CD4-positive, alpha-beta memory T cell (primary cell): ENCODE data around the gene SUSD5. TPM values are rescaled to one million over a fixed set of nuclear protein-coding genes. Genes with fewer than 3 reads are reported as not detected.

Experiments
- CTCF ChIA-PET: fragments of 350-600 bp; sonication (Branson Sonifier 250); formaldehyde crosslinking; loops from one replicate; lab custom pipeline; 2021; ENCODE audit warnings: inconsistent platforms; ENCODE audit not compliant: partially characterized antibody; lab: Charles Lee
- POLR2A ChIA-PET: fragments of 350-600 bp; sonication (Branson Sonifier 250); formaldehyde crosslinking; loops from one replicate; lab custom pipeline; 2021; ENCODE audit not compliant: partially characterized antibody; lab: Charles Lee
- DNase-seq, 5 donors: peaks; one replicate each; pipeline versions ENCODE4 v3.0.0 to v3.0.0-alpha.2; 2020 to 2022; ENCODE audit warnings: mixed read lengths in 1 of 5
- H3K27ac ChIP-seq: one replicate; pipeline ENCODE4 v1.7.0; 2013; ENCODE audit warnings: low read depth, low read length
- H3K27me3 ChIP-seq: 2 replicates; pipeline ENCODE4 v1.7.0; 2013; ENCODE audit warnings: mild to moderate bottlenecking, low read length, moderate library complexity; ENCODE audit not compliant: insufficient read depth
- H3K36me3 ChIP-seq: 2 replicates; pipeline ENCODE4 v1.7.0; 2013; ENCODE audit warnings: mild to moderate bottlenecking, low read length, moderate library complexity; ENCODE audit not compliant: insufficient read depth
- H3K4me1 ChIP-seq: 2 replicates; pipeline ENCODE4 v1.7.0; 2013; ENCODE audit warnings: mild to moderate bottlenecking, low read length, moderate library complexity; ENCODE audit not compliant: insufficient read depth
- H3K4me3 ChIP-seq, 2 donors: one replicate each; pipeline ENCODE4 v1.7.0; 2013; ENCODE audit warnings: low read length in 2 of 2, mild to moderate bottlenecking in 1 of 2
- H3K9me3 ChIP-seq, 2 donors: one replicate each; pipeline ENCODE4 v1.7.0; 2013; ENCODE audit warnings: low read length in 2 of 2, control low read depth in 1 of 2; ENCODE audit not compliant: control insufficient read depth in 1 of 2
- H3K27ac Mint-ChIP-seq, 7 donors: one replicate each; pipeline ENCODE4 v1.8.0; 2020 to 2021; ENCODE audit warnings: mixed read lengths in 7 of 7, mild to moderate bottlenecking in 6 of 7, inconsistent platforms in 3 of 7, moderate library complexity in 3 of 7
- H3K27me3 Mint-ChIP-seq, 2 donors: one replicate each; pipeline ENCODE4 v1.8.0; 2020 to 2021; ENCODE audit warnings: mixed read lengths in 2 of 2
- H3K36me3 Mint-ChIP-seq, 2 donors: one replicate each; pipeline ENCODE4 v1.8.0; 2020 to 2021; ENCODE audit warnings: mixed read lengths in 2 of 2, inconsistent platforms in 1 of 2, mild to moderate bottlenecking in 1 of 2
- H3K4me1 Mint-ChIP-seq, 4 donors: one replicate each; pipeline ENCODE4 v1.8.0; 2020 to 2021; ENCODE audit warnings: mixed read lengths in 4 of 4, mild to moderate bottlenecking in 1 of 4
- H3K4me3 Mint-ChIP-seq, 8 donors: one replicate each; pipeline ENCODE4 v1.8.0; 2020 to 2021; ENCODE audit warnings: mixed read lengths in 8 of 8, mild to moderate bottlenecking in 7 of 8, moderate library complexity in 6 of 8, inconsistent platforms in 3 of 8
- H3K9me3 Mint-ChIP-seq, 8 donors: one replicate each; pipeline ENCODE4 v1.8.0; 2020 to 2021; ENCODE audit warnings: mixed read lengths in 8 of 8, mild to moderate bottlenecking in 5 of 8, inconsistent platforms in 3 of 8, moderate library complexity in 1 of 8
- intact Hi-C: fragments of 100-400 bp; cut with micrococcal nuclease; formaldehyde crosslinking; loops from one replicate; pipeline ENCODE4 v1.15.1; 2023
- polyA plus RNA-seq, 2 donors: library from polyadenylated mRNA; unstranded; fragments of 300-500 nt; fragmentation: Illumina TruSeq; gene quantifications; one replicate each; pipeline ENCODE4 v1.2.3, GENCODE V29; 2021
- total RNA-seq, 2 experiments: library from RNA; stranded (reverse); gene quantifications; one replicate each; pipeline ENCODE4 v1.2.3, GENCODE V29; 2021

Gene SUSD5
- total and polyA plus RNA-seq, 4 experiments from 2014 or later = 0.21 TPM; not detected in 3

DNA sequence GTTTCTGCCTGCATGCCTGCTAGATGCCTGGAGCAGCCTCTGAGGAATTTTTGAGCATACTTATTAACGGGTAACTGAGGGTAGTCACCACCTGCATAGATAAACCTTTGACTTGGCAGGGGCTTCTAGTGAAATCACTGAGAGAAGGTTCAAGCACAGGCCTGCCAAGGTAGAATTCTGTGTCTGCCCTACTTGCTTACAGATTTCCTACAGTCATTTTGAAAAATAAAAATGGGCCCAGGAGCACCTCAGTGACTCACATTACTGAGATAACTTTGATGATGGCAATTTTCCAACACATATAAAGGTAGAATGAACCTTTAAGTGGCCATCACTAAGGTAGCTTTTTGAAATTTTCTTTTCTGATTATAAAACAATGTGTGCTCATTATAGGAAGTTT is 94.0 kb downstream of the SUSD5 start:
- Histone ChIP-seq H3K4me1 (no peaks in the 10 kb centered on the region), H3K9me3 (no peaks in the 10 kb centered on the region), H3K27ac (no peak overlapping the region), H3K36me3 (peaks cover 21% of the 10 kb centered on the region), H3K27me3 (no peaks in the 10 kb centered on the region), H3K4me3 (no peak overlapping the region)
- H3K4me3 Mint-ChIP-seq = no peak overlapping the region
- H3K9me3 Mint-ChIP-seq = no peaks in the 10 kb centered on the region
- POLR2A ChIA-PET = interaction anchor here (0.5 to 0.9 kb wide), 2 partner anchors 27 to 840 kb away, joined by 3 read pairs; partner anchors contain the start of genes GLB1 and TMPPE
- DNase-seq = no peak
- intact Hi-C loops = no loop called here
- H3K27me3 Mint-ChIP-seq = no peaks in the 10 kb centered on the region
- H3K36me3 Mint-ChIP-seq = peaks cover 43 to 57% of the 10 kb centered on the region in 2 donors
- CTCF ChIA-PET = interaction anchor here (0.8 to 1.2 kb wide), 2 partner anchors 8 to 12 kb away, joined by 3 read pairs; no protein-coding TSS in a partner anchor
- peaks cover 0 to 3% (median under 1%) of the 10 kb centered on the region in 4 donors for H3K4me1 Mint-ChIP-seq
- no peak overlapping the region for H3K27ac Mint-ChIP-seq

DNA sequence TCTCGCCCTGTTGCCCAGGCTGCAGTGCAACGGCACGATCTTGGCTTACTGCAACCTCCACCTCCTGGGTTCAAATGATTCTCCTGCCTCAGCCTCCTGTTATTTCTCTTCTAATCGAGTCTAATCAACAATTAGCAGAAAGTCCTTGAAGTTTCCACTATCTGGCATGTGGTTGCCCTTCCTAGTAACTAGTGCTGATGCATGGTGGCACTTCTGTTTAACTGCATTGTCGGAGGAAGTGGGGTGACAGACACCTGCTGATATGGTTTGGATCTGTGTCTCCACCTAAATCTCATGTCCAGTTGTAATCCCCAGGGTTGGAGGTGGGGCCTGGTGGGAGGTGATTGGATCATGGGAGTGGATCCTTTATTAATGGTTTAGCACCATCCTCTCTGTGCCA is 95.6 kb downstream of the SUSD5 start:
- no peaks in the 10 kb centered on the region for H3K9me3 ChIP-seq
- peaks cover 21% of the 10 kb centered on the region for H3K36me3 ChIP-seq
- no peak for DNase-seq
- H3K4me1 ChIP-seq = no peaks in the 10 kb centered on the region
- peaks cover 47 to 57% of the 10 kb centered on the region in 2 donors for H3K36me3 Mint-ChIP-seq
- POLR2A ChIA-PET = interaction anchor here (1.2 kb wide), 1 partner anchor 9 kb away, joined by 3 read pairs; the partner anchor contains the start of gene CRTAP
- H3K9me3 Mint-ChIP-seq = no peaks in the 10 kb centered on the region
- H3K4me1 Mint-ChIP-seq = peaks cover 4 to 12% (median 7%) of the 10 kb centered on the region in 4 donors
- intact Hi-C loops = no loop called here
- H3K27ac Mint-ChIP-seq = peak overlapping the region in 2 of 7 donors; percentile 66 to 75
- no peak overlapping the region for H3K4me3 Mint-ChIP-seq
- H3K4me3 ChIP-seq = no peak overlapping the region
- no peaks in the 10 kb centered on the region for H3K27me3 Mint-ChIP-seq
- CTCF ChIA-PET = interaction anchor here (3.5 kb wide), 1 partner anchor 8 kb away, joined by 20 read pairs; no protein-coding TSS in a partner anchor
- no peaks in the 10 kb centered on the region for H3K27me3 ChIP-seq
- H3K27ac ChIP-seq = no peak overlapping the region

GRCh38 chr3:33119891-33120290 is 98.7 kb downstream of the SUSD5 start:
- H3K4me1 Mint-ChIP-seq = peaks cover 21 to 43% (median 26%) of the 10 kb centered on the region in 4 donors
- no peaks in the 10 kb centered on the region for H3K27me3 ChIP-seq
- intact Hi-C loops = loop anchor here (10.0 kb wide), 1 partner anchor 435 kb away; the partner anchor contains the start of gene CNOT10
- no peak overlapping the region for H3K27ac ChIP-seq
- POLR2A ChIA-PET = no interaction called here
- H3K36me3 Mint-ChIP-seq = peaks cover 29 to 38% of the 10 kb centered on the region in 2 donors
- no peak overlapping the region for H3K4me3 ChIP-seq
- DNase-seq = no peak
- H3K27me3 Mint-ChIP-seq = no peaks in the 10 kb centered on the region
- H3K4me3 Mint-ChIP-seq = no peak overlapping the region
- peak overlapping the region in 4 of 7 donors; percentile 0 to 31 (median 20) for H3K27ac Mint-ChIP-seq
- no peaks in the 10 kb centered on the region for H3K9me3 Mint-ChIP-seq
- peaks cover 16% of the 10 kb centered on the region for H3K4me1 ChIP-seq
- CTCF ChIA-PET = interaction anchor here (0.6 to 3.5 kb wide), 2 partner anchors 11 to 162 kb away, joined by 5 to 20 read pairs; no protein-coding TSS in a partner anchor
- H3K9me3 ChIP-seq = no peaks in the 10 kb centered on the region
- H3K36me3 ChIP-seq = peaks cover 17% of the 10 kb centered on the region

DNA sequence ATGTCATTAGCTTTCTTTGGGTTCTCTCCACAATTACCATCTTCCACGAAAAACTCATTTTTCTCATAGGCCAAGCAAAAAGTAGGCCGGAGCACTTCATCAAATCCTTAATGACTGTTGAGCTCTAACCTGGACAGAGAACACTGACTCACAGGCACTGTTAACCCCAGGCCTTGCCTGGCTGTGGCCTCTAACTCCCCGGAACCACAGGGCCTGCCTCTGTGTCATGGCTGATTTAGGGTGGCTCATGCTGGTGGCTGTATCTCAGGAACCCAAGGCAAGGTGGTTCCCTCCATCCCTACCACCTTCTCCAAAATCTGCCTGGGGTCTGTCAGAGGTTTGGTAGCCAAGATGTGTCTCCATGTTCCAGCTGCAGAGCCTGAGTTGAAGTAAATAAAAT is 101.1 kb downstream of the SUSD5 start:
- peaks cover 11 to 22% of the 10 kb centered on the region in 2 donors for H3K36me3 Mint-ChIP-seq
- H3K4me3 ChIP-seq = no peak overlapping the region
- no peak for DNase-seq
- no peaks in the 10 kb centered on the region for H3K36me3 ChIP-seq
- POLR2A ChIA-PET = interaction anchor here (0.6 kb wide), 1 partner anchor 9 kb away, joined by 3 read pairs; no protein-coding TSS in a partner anchor
- no peaks in the 10 kb centered on the region for H3K27me3 ChIP-seq
- intact Hi-C loops = loop anchor here (10.0 kb wide), 1 partner anchor 433 kb away; the partner anchor contains the start of gene CNOT10
- CTCF ChIA-PET = interaction anchor here (3.9 kb wide), 1 partner anchor 14 kb away, joined by 17 read pairs; no protein-coding TSS in a partner anchor
- no peaks in the 10 kb centered on the region for H3K27me3 Mint-ChIP-seq
- H3K9me3 Mint-ChIP-seq = no peaks in the 10 kb centered on the region
- H3K27ac ChIP-seq = no peak overlapping the region
- no peaks in the 10 kb centered on the region for H3K9me3 ChIP-seq
- peak overlapping the region in 2 of 7 donors; percentile 17 to 41 for H3K27ac Mint-ChIP-seq
- H3K4me3 Mint-ChIP-seq = peak overlapping the region in 1 of 8 donors; percentile 9
- H3K4me1 ChIP-seq = peaks cover 32% of the 10 kb centered on the region
- H3K4me1 Mint-ChIP-seq = peaks cover 30 to 59% (median 37%) of the 10 kb centered on the region in 4 donors

DNA sequence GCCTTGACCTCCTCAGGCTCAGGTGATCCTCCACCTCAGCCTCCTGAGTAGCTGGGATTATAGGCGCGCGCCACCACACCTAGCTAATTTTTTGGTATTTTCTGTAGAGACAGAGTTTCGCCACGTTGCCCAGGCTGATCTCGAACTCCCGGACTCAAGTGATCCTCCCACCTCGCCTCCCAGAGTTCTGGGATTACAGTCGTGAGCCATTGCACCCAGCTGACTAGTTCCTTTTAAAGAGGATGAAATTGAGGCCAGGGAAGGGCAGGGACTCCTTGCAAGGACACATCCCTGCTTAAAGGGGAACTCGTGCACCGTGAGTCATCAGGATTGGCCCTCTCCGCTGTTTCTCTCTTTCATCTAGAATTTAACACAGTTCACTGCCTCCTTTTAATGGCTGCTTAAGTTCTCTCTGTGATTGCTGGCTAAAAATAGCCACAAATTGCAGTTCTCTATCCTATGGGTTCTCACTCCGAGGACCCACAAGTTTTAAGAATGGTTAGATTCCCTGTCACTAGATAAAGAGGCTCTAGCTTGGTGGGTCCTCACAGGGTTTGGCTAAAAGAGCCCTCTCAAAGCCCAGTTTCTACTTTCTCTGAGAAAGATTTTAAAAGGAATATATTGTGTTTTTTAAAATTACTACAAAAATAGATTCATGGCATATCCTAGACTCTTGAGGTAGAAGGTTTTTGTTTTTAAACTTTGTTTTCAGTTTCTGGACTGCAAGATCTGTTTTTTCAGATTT is 103.4 kb downstream of the SUSD5 start:
- peaks cover 5% of the 10 kb centered on the region in 2 donors for H3K36me3 Mint-ChIP-seq
- H3K9me3 Mint-ChIP-seq = no peaks in the 10 kb centered on the region
- H3K27me3 Mint-ChIP-seq = no peaks in the 10 kb centered on the region
- Histone ChIP-seq H3K27me3 (no peaks in the 10 kb centered on the region), H3K27ac (no peak overlapping the region), H3K4me1 (peaks cover 42% of the 10 kb centered on the region), H3K4me3 (peak overlapping the region in 1 of 2 donors; percentile 71), H3K9me3 (no peaks in the 10 kb centered on the region), H3K36me3 (no peaks in the 10 kb centered on the region)
- peak in 1 of 5 donors; percentile 4 for DNase-seq
- H3K27ac Mint-ChIP-seq = peak overlapping the region; percentile 12 to 94 (median 76)
- intact Hi-C loops = loop anchor here (10.0 kb wide), 1 partner anchor 430 kb away; the partner anchor contains the start of gene CNOT10
- ChIA-PET POLR2A (interaction anchor here (1.3 to 2.3 kb wide), 2 partner anchors 16 to 430 kb away, joined by 3 to 5 read pairs; partner anchors contain the start of gene CNOT10), CTCF (interaction anchor here (0.8 to 3.9 kb wide), 7 partner anchors 10 to 323 kb away, joined by 3 to 17 read pairs (median 4); no protein-coding TSS in a partner anchor)
- H3K4me1 Mint-ChIP-seq = peaks cover 35 to 69% (median 50%) of the 10 kb centered on the region in 4 donors
- H3K4me3 Mint-ChIP-seq = peak overlapping the region; percentile 57 to 92 (median 89)

DNA sequence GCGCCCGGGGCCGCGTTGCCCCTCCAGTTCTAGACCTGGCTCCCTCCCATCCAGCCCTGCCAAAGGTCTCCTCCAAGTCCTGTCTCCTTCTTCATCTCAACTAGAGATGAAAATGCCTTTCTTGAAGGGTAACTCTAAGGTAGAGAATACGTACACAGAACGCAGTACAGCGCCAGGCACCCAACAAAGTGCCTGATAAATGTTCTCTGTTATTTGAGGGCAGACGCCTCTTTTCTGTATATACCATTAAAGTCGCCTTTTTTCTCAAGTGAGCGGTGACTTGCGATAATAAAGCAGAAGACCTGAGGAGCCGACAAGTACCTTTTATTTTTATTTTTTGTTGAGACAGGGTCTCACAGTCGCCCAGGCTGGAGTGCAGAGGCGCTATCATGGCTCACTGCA is 104.0 kb downstream of the SUSD5 start:
- peaks cover 4% of the 10 kb centered on the region in 2 donors for H3K36me3 Mint-ChIP-seq
- peak overlapping the region; percentile 83 to 92 (median 89) for H3K4me3 Mint-ChIP-seq
- intact Hi-C loops = loop anchor here (1.0 to 10.0 kb wide), 6 partner anchors 17 to 683 kb away; partner anchors contain the start of genes CNOT10, GLB1, PDCD6IP and TMPPE
- peak overlapping the region; percentile 70 to 94 (median 87) for H3K27ac Mint-ChIP-seq
- H3K4me1 Mint-ChIP-seq = peaks cover 35 to 69% (median 50%) of the 10 kb centered on the region in 4 donors
- peak overlapping the region; percentile 55 for H3K27ac ChIP-seq
- no peaks in the 10 kb centered on the region for H3K36me3 ChIP-seq
- ChIA-PET CTCF (interaction anchor here (0.8 to 2.6 kb wide), 5 partner anchors 9 to 324 kb away, joined by 3 to 10 read pairs (median 6); no protein-coding TSS in a partner anchor), POLR2A (interaction anchor here (0.8 to 2.3 kb wide), 10 partner anchors 17 to 429 kb away, joined by 3 to 39 read pairs (median 4); partner anchors contain the start of genes CNOT10, GLB1, TMPPE and UBP1)
- H3K27me3 ChIP-seq = no peaks in the 10 kb centered on the region
- no peak for DNase-seq
- H3K4me1 ChIP-seq = peaks cover 42% of the 10 kb centered on the region
- no peaks in the 10 kb centered on the region for H3K27me3 Mint-ChIP-seq
- H3K9me3 Mint-ChIP-seq = no peaks in the 10 kb centered on the region
- no peaks in the 10 kb centered on the region for H3K9me3 ChIP-seq
- peak overlapping the region in 1 of 2 donors; percentile 71 for H3K4me3 ChIP-seq
